ENCODE results near the gene GALNT1. TPM values are rescaled to one million over a fixed set of nuclear protein-coding genes. Genes with fewer than 3 reads are reported as not detected.

Gene GALNT1
- total and polyA plus RNA-seq, 9 of the 15 experiments (the other 6 are each of a cell fraction or from before 2014, with no cell fraction given), result 14.4 to 54.1 (median 36.6) TPM

- TF ChIP-seq ZC3H4 (CRISPR knock-in tag; IDR thresholded peaks at IDR 0.05; ENCODE audit: borderline replicate concordance), result no peak
- no peak for TF ChIP-seq SFPQ (IDR thresholded peaks at IDR 0.05; ENCODE audit: low read depth, low read length)
- TF ChIP-seq ILF3 (IDR thresholded peaks at IDR 0.05; ENCODE audit: borderline replicate concordance), result no peak
- TF ChIP-seq ZNF77 (CRISPR knock-in tag; IDR thresholded peaks at IDR 0.05), result no peak
- TF ChIP-seq NONO (IDR thresholded peaks at IDR 0.05; ENCODE audit: low read depth in 2 of 2, low read length in 1 of 2), result peak; percentile 19 to 41; a peak in 1 of 4 replicates
- no peak for TF ChIP-seq NR1H2 (CRISPR knock-in tag; IDR thresholded peaks at IDR 0.05)
- no peak for TF ChIP-seq ELF4 (CRISPR knock-in tag; IDR thresholded peaks at IDR 0.05)
- no peak for TF ChIP-seq POLR2B (IDR thresholded peaks at IDR 0.05; ENCODE audit: low read depth, partially characterized antibody)
- no peak for TF ChIP-seq NCOA4 (IDR thresholded peaks at IDR 0.05; ENCODE audit: partially characterized antibody)
- no peak for TF ChIP-seq DDX20 (tag; IDR thresholded peaks at IDR 0.05; ENCODE audit: low read depth)
- no peak for TF ChIP-seq U2AF1 (optimal IDR thresholded peaks at IDR 0.05; ENCODE audit: low read depth, low read length)
- no peak for TF ChIP-seq XRCC4 (IDR thresholded peaks at IDR 0.05; ENCODE audit: extremely low read depth, insufficient read depth, insufficient read length)
- no peak for TF ChIP-seq E2F1 (CRISPR knock-in tag; IDR thresholded peaks at IDR 0.05)
- TF ChIP-seq ETV6 (IDR thresholded peaks at IDR 0.05; ENCODE audit: borderline replicate concordance in 1 of 2, low read depth in 2 of 2, low read length in 1 of 2), result no peak
- TF ChIP-seq ETV6 (CRISPR knock-in tag; IDR thresholded peaks at IDR 0.05; ENCODE audit: borderline replicate concordance), result no peak
- TF ChIP-seq MYNN (IDR thresholded peaks at IDR 0.05), result no peak
- TF ChIP-seq MYNN (CRISPR knock-in tag; IDR thresholded peaks at IDR 0.05), result no peak
- TF ChIP-seq CREM (IDR thresholded peaks at IDR 0.05; ENCODE audit: low read depth), result no peak
- TF ChIP-seq NFXL1 (CRISPR knock-in tag; IDR thresholded peaks at IDR 0.05), result no peak
- no peak for TF ChIP-seq MAX (CRISPR knock-in tag; IDR thresholded peaks at IDR 0.05)
- no peak for TF ChIP-seq PCBP2 (IDR thresholded peaks at IDR 0.05; ENCODE audit: low read depth, low read length, poor library complexity, severe bottlenecking)
- no peak for TF ChIP-seq ETS2 (tag; IDR thresholded peaks at IDR 0.05; ENCODE audit: borderline replicate concordance, poor library complexity, severe bottlenecking)
- peak; percentile 56 for TF ChIP-seq VEZF1 (CRISPR knock-in tag; IDR thresholded peaks at IDR 0.05)
Measured at GRCh38 chr18:35580701-35581539, 620 bp upstream of the GALNT1 start (continued).

Measured in K562 (cell line).